ENCODE measurements around the gene NOXRED1.
"Not testable (repeated sequence)": the region's sequence is repeated elsewhere in the genome, so short reads cannot be mapped to it uniquely, and the experiment has no call there.

The NOXRED1 gene

GRCh38 chr14:77423423-77423822 is at the start of gene NOXRED1:
TSS of gene NOXRED1 (minus strand) at chr14:77423523. CDS start at chr14:77422889, 634 bp downstream.
- no peak for DNase-seq (ENCODE audit: low read depth, low spot score)

DNA sequence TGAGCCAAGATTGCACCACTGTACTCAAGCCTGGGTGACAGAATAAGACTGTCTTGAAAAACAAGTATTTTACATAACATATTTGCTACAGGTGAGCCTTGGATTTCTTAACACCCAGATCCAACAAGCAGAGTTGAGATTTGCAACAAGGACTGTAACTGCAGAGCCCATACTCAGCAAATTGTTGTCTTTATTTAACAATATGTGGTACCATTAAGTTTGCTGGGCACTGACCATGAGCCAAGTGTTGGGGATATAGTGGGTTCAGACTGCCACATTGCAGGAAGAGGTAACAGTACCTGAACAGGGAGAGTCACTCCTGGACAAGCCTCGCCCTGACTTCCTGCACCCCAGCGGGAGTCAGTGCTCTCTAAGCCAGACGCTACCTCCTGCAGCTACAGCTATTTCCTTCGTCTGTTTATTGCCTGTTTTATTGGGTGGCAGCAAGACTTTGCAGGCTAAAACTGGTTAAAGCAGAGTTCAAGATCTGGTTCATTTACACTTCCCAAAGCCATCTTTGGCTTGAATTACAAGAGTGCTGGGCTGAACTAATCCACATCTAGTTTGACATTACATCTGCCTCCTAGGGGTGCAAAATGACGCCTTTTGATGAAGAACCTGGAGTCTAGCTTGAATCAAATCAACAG is 47.0 kb upstream of the NOXRED1 start:
- DNase-seq (ENCODE audit: low read depth, low spot score) = no peak

- DNase-seq (ENCODE audit: low read depth, low spot score) = no peak
Measured at GRCh38 chr14:77469539-77469938, 46.2 kb upstream of the NOXRED1 start.

- no peak for DNase-seq (ENCODE audit: low read depth, low spot score)
Measured at GRCh38 chr14:77469067-77469505, 45.8 kb upstream of the NOXRED1 start.

GRCh38 chr14:77467801-77468200 is 44.5 kb upstream of the NOXRED1 start:
- DNase-seq (ENCODE audit: low read depth, low spot score) = no peak

DNA sequence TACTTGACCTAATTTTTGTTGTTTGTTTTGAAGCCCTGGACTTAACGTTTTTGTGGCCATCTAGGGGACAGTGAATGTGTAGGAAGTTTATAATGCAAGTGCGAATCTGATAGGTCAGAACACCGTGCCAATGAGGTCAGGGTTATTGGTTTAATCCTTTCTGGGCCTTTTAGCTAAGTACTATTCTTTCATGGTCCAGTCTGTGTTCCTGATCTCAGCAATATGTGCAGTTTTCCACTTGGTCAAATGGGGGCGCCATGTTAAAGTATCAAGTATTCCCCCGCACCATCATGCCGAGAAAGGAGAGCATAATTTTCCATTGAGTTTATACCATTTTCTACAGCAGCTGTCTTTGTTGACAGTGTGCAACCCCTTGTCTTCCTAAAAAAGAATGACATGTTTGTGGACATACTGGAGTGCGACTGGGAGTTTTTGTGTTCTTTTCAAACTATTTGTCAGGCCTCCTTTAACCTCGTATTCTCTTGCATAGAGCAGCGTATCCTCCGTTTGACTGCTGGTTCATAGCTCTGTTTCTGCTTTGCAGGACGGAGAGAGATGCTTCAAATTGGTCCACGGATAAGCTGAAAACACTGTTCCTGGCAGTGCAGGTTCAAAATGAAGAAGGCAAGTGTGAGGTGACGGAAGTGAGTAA is 35.9 kb upstream of the NOXRED1 start:
- DNase-seq (ENCODE audit: low read depth, low spot score) = peak; percentile 51

DNA sequence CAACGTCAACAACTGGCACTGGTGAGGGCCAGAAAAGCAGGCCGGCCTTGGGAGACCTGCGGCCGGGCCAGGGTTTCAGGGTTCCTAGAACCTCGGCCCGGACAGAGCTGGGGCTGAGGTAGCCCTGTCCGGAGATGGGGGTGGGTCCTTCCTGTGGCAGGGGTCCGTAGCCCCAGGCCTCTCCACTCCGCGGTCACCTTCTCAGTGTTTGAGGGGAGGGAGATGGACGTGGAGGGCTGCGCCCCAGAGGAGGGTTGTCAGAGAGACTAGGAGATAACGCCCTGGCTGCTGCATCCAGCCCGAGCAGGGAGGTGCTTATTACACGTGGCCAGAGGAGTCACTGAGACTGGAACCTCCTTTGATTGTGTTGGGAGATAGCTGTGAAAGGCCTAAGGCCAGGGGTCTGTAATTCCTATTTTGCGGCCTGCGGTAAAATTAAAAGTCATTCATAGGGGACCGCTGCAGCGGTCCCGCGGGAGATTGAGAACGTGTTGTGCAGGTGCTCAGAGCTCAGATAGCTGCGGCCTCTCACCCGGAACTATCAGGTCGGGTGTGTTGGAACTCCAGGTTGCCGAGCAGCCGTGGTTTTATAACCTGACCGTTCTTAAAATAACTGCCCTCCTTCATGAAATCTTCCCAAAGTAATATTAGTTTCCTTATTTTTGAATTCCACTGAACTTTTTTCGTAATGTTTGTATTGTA is 35.1 kb upstream of the NOXRED1 start:
- no peak for DNase-seq (ENCODE audit: low read depth, low spot score)

- peak; percentile 99 for DNase-seq (ENCODE audit: low read depth, low spot score)
Measured at GRCh38 chr14:77457522-77458248, 34.4 kb upstream of the NOXRED1 start, which contains the start of the genes AHSA1 and VIPAS39. TSS of gene AHSA1 (plus strand) at chr14:77458093. CDS start at chr14:77458190, 97 bp downstream. TSS of gene VIPAS39 (minus strand) at chr14:77457601. CDS start at chr14:77454102, 3,499 bp downstream.

GRCh38 chr14:77457115-77457521 is 33.8 kb upstream of the NOXRED1 start:
- no peak for DNase-seq (ENCODE audit: low read depth, low spot score)

- no peak for DNase-seq (ENCODE audit: low read depth, low spot score)
Measured at GRCh38 chr14:77455966-77456640, 32.8 kb upstream of the NOXRED1 start.

- DNase-seq (ENCODE audit: low read depth, low spot score) = no peak
Measured at GRCh38 chr14:77442196-77442595, 18.9 kb upstream of the NOXRED1 start.

GRCh38 chr14:77439861-77440260 is 16.5 kb upstream of the NOXRED1 start:
- DNase-seq (ENCODE audit: low read depth, low spot score) = no peak

GRCh38 chr14:77438596-77438995 is 15.3 kb upstream of the NOXRED1 start:
- no peak for DNase-seq (ENCODE audit: low read depth, low spot score)

DNA sequence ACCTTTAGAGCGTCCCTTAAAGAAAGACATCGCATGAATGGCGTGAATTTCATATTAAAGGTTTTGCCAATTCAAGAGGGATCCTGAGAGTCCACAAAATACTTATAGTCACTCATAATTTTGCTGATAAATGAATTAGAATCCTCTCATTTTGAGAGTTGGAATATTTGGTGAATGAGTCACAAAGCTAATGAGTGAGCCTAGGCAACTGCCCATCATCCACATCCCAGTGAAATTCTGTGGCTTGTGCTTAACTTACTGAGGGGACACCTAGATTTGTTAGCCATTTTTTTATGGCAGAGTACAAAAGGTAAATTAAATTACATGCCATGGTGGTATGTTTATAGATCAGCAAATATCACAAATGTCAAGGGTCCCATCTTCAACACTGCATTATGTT is 12.7 kb upstream of the NOXRED1 start:
- DNase-seq (ENCODE audit: low read depth, low spot score) = no peak

DNA sequence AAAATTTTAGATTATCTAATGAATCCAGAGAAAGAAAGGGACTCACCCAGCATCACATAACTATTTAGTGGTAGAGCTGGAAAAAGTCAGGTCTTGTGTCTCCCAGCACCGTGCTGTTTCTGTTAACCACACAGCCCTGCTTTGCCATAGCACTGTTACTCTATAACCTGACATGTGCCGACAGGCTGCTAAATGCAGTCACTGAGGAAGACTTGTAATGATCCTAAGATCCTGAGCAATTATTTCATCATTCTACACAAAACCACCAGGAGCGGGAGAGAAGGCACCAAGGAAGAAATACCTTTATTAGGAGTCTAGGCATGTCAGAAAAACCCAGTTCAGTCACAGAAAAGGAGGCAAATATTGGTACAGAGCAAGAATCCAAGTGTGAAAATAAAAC is 3.1 kb upstream of the NOXRED1 start:
- no peak for DNase-seq (ENCODE audit: low read depth, low spot score)

- no peak for DNase-seq (ENCODE audit: low read depth, low spot score)
Measured at GRCh38 chr14:77424862-77425261, 1.5 kb upstream of the NOXRED1 start.

GRCh38 chr14:77421201-77421600 is 2.1 kb downstream of the NOXRED1 start:
- DNase-seq (ENCODE audit: low read depth, low spot score) = no peak

DNA sequence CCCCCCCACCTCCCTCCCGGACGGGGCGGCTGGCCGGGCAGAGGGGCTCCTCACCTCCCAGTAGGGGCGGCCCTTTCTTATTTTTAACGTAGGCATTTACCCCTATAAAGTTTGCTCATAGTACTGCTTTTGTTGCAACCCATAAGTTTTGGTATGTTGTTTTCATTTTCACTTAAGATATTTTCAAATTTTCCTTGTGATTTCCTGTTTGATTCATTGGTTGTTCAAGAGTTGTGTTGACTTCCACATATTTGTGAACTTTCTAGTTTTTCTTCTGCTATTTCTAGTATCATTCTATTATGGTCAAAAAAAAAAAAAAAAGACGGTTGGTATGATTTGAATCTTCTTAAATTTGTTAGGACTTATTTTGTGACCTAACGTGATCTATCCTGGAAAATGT is 6.5 kb downstream of the NOXRED1 start:
- no peak for DNase-seq (ENCODE audit: low read depth, low spot score)

GRCh38 chr14:77416098-77416497 is 7.2 kb downstream of the NOXRED1 start:
- not testable (repeated sequence) for DNase-seq (ENCODE audit: low read depth, low spot score)

GRCh38 chr14:77415403-77416030 is 7.8 kb downstream of the NOXRED1 start:
- DNase-seq (ENCODE audit: low read depth, low spot score) = not testable (repeated sequence)

DNA sequence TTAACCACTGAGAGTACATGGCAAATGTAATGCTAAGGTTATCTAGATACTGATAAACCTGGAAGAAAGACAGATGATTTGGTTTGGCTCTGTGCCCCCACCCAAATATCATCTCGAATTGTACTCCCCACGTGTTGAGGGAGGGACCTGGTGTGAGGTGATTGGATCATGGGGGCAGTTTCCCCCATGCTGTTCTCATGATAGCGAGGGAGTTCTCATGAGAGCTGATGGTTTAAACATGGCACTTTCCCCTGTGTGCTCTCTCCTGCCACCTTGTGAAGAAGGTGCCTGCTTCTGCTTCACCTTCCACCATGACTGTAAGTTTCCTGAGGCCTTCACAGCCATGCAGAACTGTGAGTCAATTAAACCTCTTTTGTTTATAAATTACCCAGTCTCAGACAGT is 14.2 kb downstream of the NOXRED1 start:
- DNase-seq (ENCODE audit: low read depth, low spot score) = no peak
